Measurements from ENCODE around the gene SPART.

SPART gene

DNA sequence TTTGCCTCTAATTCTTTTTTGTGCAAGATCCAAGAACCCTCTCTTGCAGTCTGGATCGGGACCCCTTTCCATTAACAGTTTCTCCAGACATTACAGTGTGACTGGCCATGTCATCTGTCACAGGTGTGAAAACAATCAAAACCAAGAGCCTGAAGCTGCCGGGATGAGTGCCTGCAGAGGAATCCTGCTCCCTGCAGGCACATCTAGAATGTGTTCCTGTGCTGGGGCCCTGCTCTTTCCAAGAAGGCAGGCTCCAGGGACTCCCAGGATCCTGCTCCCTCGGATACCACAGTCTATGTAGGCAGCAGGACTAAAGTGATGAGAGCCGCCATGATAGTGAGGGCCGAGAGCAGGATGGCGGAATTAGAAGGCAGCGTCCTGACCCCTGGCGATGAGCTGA lies 87.4 kb downstream of the SPART start:
- TF ChIP-seq GATA2 (IDR thresholded peaks at IDR 0.05; ENCODE audit: low read depth, low read length) (no peak), GATA3 (IDR thresholded peaks at IDR 0.05; ENCODE audit: low read depth, low read length) (no peak)
